ENCODE results near the gene ACSL3. TPM values are rescaled to one million over a fixed set of nuclear protein-coding genes. Genes with fewer than 3 reads are reported as not detected.

The ACSL3 gene
- polyA plus RNA-seq, 1 donor = 35.8 TPM

GRCh38 chr2:222944552-222944951 lies 83.7 kb downstream of the ACSL3 start:
- no peak for DNase-seq

DNA sequence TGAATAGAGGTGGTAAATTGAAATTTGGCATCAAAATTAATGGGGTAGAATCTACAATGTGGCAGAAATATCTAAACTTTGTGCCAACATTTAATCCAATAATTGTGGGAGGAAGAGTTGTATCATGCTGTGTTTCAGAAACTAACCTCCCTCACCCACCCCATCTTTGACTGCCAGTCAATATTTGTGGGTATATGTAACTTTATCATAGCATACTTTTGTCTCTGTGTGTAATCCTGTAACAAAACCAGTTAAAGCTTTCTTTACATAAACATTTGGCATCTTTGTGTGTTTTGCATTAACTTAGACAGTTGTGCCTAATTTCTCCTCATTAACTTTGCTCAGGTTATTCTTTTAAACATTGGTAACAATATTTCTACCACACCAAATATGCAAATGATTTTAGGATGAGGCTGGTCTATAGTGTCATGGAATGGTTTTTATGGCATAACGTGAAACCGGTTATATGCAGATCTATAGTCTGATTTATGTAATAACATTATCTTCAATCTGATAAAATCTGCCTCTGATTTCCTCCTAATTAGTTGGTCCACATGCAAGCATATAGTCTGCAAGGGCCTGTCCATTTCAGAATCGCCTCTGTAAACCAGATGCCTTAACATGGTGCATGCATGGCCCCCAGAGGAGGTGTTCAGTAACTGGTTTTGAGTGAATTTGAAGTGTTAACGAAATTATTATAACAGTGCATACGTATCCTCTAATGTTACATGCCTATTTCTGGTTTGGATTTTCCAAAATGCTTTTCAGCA lies 84.3 kb downstream of the ACSL3 start:
- no peak for DNase-seq

- DNase-seq = no peak
Measured at GRCh38 chr2:222945887-222946286, 85.1 kb downstream of the ACSL3 start.

GRCh38 chr2:222946700-222947287 lies 86.0 kb downstream of the ACSL3 start:
- no peak for DNase-seq

GRCh38 chr2:222949073-222949472 lies 88.2 kb downstream of the ACSL3 start:
- DNase-seq = no peak

- DNase-seq = no peak
Measured at GRCh38 chr2:222949690-222950323, 89.0 kb downstream of the ACSL3 start.

DNA sequence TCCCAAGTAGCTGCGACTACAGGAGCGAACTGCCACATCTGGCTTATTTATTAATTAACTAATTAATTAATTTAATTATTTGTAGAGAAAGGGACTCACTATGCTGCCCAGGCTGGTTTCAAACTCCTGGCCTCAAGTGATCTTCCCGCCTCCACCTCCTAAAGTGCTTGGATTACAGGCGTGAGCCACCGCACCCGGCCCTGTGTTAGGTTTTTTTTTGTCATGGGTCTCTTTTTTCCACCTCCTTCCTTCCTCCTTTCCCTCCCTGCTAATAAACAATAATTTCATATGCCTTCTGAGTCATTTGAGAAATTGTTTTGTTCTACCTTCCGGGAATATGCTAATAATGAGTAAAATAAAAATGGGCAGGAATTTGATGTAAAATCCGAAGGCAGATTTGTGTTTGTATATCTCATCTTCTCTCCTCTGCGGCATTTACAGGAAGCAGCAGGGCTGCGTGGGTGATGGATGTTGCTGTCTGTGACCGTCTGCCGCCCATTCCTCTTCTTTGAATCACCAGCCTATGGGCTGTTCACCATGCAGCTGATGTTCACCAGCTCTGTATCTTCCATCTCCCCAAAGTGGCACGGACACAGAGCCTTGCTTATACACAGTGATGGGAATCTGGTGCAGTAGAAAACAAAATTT lies 89.9 kb downstream of the ACSL3 start:
- DNase-seq = no peak

DNA sequence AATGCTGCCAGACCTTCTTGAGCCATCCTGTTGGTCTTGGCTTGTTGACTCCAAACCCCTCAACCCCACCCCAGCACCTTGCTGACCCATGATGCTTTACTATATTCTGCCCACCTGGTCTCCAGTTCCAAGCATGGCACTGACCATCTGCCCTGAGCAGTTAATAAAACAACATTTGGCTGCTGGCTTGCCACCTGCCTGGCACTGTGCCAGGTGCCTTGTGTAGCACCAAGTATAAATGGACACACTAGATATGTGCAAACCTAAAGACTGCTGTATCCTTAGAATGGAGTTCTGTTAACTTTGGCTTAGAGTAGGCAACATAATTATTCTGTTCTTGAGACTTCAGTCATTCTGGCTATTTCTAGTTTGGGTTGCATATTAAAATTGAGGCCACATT lies 91.4 kb downstream of the ACSL3 start:
- no peak for DNase-seq

- DNase-seq = no peak
Measured at GRCh38 chr2:222955008-222955407, 94.2 kb downstream of the ACSL3 start.

GRCh38 chr2:222959358-222959757 lies 98.5 kb downstream of the ACSL3 start:
- DNase-seq = no peak

DNA sequence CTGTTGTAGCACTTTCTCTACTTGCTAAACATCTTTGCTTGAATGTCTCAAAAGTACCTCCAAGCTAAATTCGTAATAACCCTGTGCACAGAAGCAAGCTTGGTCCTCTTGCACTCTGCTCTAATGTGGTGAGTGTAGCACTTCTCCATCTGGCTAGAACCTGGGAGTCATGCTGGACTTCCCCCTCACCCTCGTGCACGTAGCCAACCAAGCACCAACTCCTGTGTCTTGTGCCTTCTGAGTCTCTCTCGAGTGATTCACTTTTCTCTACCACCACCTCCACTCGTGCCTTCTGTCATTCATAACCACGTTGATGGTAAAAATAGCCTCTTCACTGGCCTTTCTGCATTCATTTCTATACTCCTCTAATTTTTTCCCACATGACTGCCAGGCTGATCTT lies 99.3 kb downstream of the ACSL3 start:
- DNase-seq = no peak

GRCh38 chr2:222963641-222964040 lies 102.8 kb downstream of the ACSL3 start:
- no peak for DNase-seq

GRCh38 chr2:222964376-222965031 lies 103.7 kb downstream of the ACSL3 start:
- no peak for DNase-seq

DNA sequence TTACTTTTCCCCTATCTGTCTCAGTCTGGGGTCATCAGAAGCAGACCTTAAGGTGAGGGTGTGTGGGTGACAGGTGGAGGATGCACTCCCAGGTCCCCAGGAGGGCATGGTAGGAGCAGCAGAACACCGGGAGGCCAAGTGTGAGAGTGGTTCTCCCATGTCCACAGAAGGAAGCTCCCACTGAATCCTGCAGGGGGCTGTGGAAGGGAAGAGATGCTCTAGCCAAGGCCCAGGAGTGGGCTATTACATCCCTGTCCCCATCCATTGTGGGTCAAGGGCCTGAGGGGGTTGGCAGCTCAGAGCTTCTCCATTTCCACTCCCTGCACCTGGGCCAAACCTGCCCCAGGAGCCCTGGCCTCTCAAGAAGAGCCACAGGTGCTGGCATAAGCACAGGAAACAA lies 104.7 kb downstream of the ACSL3 start:
- no peak for DNase-seq

- DNase-seq = no peak
Measured at GRCh38 chr2:222968550-222969155, 107.8 kb downstream of the ACSL3 start.

DNA sequence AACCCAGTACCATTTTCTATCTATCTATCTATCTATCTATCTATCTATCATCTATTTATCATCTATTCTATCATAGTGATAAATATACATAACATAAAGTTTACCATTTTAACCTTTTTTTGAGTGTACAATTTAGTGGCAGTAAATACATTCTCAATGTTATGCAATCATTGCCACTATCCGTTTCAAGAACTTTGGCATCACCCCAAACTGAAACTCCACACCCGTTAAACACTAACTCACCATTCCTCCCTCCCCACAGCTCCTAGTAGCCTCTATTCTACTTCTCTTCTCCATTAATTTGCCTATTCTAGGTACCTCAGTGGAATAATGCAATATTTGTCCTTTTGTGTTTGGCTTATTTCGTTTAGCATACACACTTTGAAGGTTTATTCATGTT lies 108.7 kb downstream of the ACSL3 start:
- no peak for DNase-seq

DNA sequence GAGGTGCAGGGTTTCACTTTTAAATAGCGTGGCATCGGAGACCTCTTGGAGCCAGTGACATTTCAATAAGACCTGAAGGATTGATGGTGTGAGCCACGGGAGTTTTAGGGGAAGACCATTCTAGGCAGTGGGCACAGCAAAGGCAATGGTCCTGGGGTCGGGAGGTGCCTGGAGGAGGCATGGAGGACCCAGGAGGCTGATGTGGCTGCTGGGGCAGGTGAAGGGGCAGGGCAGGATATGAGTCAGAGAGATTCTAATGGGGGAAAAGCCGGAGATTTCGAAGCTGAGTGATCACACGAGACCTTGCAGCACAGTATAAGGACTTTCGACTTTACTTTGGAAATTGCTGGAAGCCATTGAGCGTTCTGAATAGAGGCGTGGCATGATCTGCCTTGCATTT lies 111.6 kb downstream of the ACSL3 start:
- DNase-seq = no peak

- no peak for DNase-seq
Measured at GRCh38 chr2:222973237-222973636, 112.4 kb downstream of the ACSL3 start.

DNA sequence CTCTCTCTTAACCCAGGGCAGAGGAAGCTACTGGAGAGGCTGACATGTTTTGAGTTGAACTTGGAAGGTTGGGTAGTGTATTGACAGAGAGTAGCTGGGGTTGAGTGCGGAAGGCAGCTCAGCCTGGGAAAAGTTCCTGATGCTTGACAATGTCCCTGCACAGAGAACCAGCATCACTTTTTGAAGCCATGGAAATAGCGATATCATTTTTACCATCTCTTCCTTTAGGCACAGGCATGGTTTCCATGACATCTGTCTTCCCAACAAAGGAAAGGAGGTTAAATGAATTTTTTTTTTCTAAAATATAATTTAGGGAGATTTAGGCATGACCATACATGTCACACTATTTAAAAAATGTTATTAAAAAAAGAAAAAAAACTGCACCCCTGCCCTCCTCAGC lies 112.9 kb downstream of the ACSL3 start:
- DNase-seq = no peak

DNA sequence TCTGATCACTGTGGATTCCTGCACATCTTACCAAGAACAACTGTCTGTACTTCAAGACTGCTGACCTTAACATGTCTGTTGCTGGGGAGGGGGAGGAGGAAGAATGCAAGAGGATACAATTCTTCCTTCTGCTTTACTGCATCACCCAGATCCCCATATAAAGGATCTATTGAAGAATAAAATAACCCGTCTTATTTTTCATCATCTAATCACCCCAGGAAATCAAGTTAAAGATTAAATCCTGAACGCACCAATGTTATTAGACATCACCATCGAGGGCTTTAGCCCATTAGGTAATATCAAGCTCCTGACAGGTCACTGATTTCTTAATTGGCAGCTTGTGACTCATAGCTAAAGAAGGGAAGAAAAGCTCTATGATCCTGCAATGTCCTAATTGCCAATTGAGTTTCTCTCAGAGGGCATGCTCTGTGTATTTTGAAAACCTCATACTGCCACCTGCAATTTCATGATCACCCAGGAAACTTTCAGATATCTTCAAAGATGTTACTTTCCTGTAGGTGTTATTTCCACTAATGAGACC lies 115.8 kb downstream of the ACSL3 start:
- DNase-seq = no peak

- no peak for DNase-seq
Measured at GRCh38 chr2:222977121-222977520, 116.3 kb downstream of the ACSL3 start.

DNA sequence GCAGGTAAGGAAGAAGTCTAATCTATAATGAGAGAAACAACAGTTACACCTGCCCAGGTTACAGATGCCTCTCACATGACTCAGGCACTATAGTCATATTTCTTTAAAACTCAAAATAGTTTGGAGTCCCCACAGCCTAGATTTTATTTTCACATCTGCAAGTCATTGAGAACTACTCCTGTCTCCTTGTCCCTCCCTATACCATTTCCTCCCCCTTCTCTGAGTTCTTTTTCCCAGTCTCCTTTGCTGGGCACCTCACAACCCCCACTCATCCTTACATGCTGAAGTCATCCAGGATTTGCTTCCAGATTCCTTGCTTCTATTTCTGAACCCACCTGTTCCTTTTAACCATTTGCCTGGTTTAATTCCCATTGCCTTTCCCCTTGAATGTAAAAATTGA lies 118.0 kb downstream of the ACSL3 start:
- no peak for DNase-seq

Measured in hindlimb muscle (tissue), 1 donor.